Measurements from ENCODE around the gene ST6GALNAC4.

ST6GALNAC4 gene

GRCh38 chr9:127945942-127946341, 29.1 kb upstream of the ST6GALNAC4 start:
- no peak for DNase-seq

- DNase-seq = no peak
Observed at GRCh38 chr9:127945338-127945737, 28.5 kb upstream of the ST6GALNAC4 start.

- no peak for DNase-seq
Observed at GRCh38 chr9:127944586-127945218, 27.9 kb upstream of the ST6GALNAC4 start.

- peak; percentile 21 for DNase-seq
Observed at GRCh38 chr9:127943731-127944144, 26.9 kb upstream of the ST6GALNAC4 start.

GRCh38 chr9:127943011-127943662, 26.3 kb upstream of the ST6GALNAC4 start:
- DNase-seq = no peak

GRCh38 chr9:127942216-127943010, 25.6 kb upstream of the ST6GALNAC4 start:
- DNase-seq = peak; percentile 30

- DNase-seq = no peak
Observed at GRCh38 chr9:127941961-127942215, 25.0 kb upstream of the ST6GALNAC4 start.

GRCh38 chr9:127941062-127941960, 24.5 kb upstream of the ST6GALNAC4 start:
- peak; percentile 10 for DNase-seq

GRCh38 chr9:127940593-127940992, 23.8 kb upstream of the ST6GALNAC4 start:
- DNase-seq = no peak

- DNase-seq = no peak
Observed at GRCh38 chr9:127938298-127938690, 21.5 kb upstream of the ST6GALNAC4 start.

GRCh38 chr9:127937388-127938297, 20.8 kb upstream of the ST6GALNAC4 start, which contains the start of gene DPM2:
Gene DPM2, minus strand, starts transcription at chr9:127937854. Its CDS starts 34 bp downstream, at chr9:127937820.
- peak; percentile 69 for DNase-seq

GRCh38 chr9:127937056-127937387, 20.2 kb upstream of the ST6GALNAC4 start:
- DNase-seq = no peak

GRCh38 chr9:127936347-127936852, 19.6 kb upstream of the ST6GALNAC4 start:
- no peak for DNase-seq

GRCh38 chr9:127935765-127936221, 19.0 kb upstream of the ST6GALNAC4 start:
- no peak for DNase-seq

- DNase-seq = no peak
Observed at GRCh38 chr9:127934986-127935385, 18.1 kb upstream of the ST6GALNAC4 start.

GRCh38 chr9:127934248-127934647, 17.4 kb upstream of the ST6GALNAC4 start:
- no peak for DNase-seq

- DNase-seq = peak; percentile 63
Observed at GRCh38 chr9:127931092-127931881, 14.4 kb upstream of the ST6GALNAC4 start.

- DNase-seq = peak; percentile 65
Observed at GRCh38 chr9:127930231-127931091, 13.6 kb upstream of the ST6GALNAC4 start, which contains the start of gene PIP5KL1. Gene PIP5KL1, minus strand, starts transcription at chr9:127930777. Its CDS starts 25 bp downstream, at chr9:127930752.

GRCh38 chr9:127929625-127929979, 12.8 kb upstream of the ST6GALNAC4 start:
- no peak for DNase-seq
